Esophagus squamous epithelium (tissue), 4 donors: ENCODE measurements around the gene SPINK5.

Experiments used
- POLR2A ChIP-seq, 4 donors: fragments of 450-650 bp; IDR thresholded peaks; one replicate each; pipeline ENCODE4 v1.6.1; 2017; ENCODE audit warnings: antibody characterized with exemption in 4 of 4, mild to moderate bottlenecking in 4 of 4, moderate library complexity in 3 of 4
- TF ChIP-seq, protein P1 (sequence below), 6 experiments: fragments of 450-650 bp in 4 of 6; fragments of 200-600 bp in 2 of 6; sonication (generic) in 2 of 6; IDR thresholded peaks; one replicate each; pipeline ENCODE4 v1.5.1; 2016 to 2019; ENCODE audit warnings: antibody characterized with exemption in 6 of 6, mild to moderate bottlenecking in 4 of 6, moderate library complexity in 4 of 6

DNA sequence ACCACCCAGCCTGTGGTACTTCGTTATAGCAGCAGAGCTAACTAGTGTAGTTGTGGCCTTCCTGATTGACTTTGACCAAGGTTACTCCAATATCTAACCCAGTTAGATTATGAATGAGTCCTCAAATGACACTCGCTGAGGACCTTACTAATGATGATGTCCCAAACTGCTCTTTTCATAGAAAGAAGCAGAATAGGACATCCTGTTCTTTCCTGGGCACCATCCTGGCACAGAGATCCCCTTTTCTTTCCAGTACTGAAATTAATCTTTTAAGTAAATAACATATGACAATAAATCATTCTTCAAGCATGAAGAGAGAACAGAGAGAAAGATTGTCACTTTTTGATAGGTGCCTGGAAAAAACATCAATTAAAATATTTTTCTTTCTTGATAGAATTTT is 77.9 kb downstream of the SPINK5 start:
- TF ChIP-seq, protein P1, sequence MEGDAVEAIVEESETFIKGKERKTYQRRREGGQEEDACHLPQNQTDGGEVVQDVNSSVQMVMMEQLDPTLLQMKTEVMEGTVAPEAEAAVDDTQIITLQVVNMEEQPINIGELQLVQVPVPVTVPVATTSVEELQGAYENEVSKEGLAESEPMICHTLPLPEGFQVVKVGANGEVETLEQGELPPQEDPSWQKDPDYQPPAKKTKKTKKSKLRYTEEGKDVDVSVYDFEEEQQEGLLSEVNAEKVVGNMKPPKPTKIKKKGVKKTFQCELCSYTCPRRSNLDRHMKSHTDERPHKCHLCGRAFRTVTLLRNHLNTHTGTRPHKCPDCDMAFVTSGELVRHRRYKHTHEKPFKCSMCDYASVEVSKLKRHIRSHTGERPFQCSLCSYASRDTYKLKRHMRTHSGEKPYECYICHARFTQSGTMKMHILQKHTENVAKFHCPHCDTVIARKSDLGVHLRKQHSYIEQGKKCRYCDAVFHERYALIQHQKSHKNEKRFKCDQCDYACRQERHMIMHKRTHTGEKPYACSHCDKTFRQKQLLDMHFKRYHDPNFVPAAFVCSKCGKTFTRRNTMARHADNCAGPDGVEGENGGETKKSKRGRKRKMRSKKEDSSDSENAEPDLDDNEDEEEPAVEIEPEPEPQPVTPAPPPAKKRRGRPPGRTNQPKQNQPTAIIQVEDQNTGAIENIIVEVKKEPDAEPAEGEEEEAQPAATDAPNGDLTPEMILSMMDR (IDR thresholded peaks at IDR 0.05): no peak
- no peak for TF ChIP-seq POLR2A (IDR thresholded peaks at IDR 0.05)
